Epithelial cell of esophagus (primary cell): ENCODE measurements around the gene IMPA2.

Source experiments
- DNase-seq: peaks from one replicate; pipeline ENCODE4 v3.0.0; 2010; ENCODE audit warnings: low read depth
- H3K4me3 ChIP-seq: 2 replicates; pipeline ENCODE4 v1.5.1; 2011; ENCODE audit warnings: mild to moderate bottlenecking, low read length, control low read depth
- TF ChIP-seq, protein P1 (sequence below): IDR thresholded peaks from 2 replicates; pipeline ENCODE4 v1.5.1; 2011; ENCODE audit warnings: low read depth, mild to moderate bottlenecking, low read length, control low read depth, inconsistent platforms; ENCODE audit not compliant: insufficient read depth; ENCODE audit errors: missing control alignments

The IMPA2 gene

DNA sequence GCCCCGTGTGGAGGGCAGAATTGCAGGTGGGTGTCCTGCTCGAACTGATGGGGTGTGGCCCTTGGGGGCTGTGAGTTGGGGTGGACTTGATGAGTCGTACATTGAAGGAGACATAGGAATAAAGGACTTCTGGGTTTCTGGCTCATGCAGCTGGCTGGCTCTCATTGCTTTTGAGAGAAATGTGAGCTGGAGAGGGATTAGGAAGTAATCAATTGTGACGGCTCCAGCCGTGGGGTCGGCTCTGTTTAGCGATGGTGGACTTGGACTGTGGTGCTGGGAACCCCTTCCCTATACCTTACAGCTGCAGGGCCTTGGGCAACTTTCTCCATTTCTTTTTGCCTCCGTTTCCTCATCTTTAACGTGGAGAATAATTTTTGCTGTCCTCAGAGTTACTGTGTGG, 9.2 kb downstream of the IMPA2 start:
- H3K4me3 ChIP-seq = no peak overlapping the region
- DNase-seq = no peak
- TF ChIP-seq, protein P1, sequence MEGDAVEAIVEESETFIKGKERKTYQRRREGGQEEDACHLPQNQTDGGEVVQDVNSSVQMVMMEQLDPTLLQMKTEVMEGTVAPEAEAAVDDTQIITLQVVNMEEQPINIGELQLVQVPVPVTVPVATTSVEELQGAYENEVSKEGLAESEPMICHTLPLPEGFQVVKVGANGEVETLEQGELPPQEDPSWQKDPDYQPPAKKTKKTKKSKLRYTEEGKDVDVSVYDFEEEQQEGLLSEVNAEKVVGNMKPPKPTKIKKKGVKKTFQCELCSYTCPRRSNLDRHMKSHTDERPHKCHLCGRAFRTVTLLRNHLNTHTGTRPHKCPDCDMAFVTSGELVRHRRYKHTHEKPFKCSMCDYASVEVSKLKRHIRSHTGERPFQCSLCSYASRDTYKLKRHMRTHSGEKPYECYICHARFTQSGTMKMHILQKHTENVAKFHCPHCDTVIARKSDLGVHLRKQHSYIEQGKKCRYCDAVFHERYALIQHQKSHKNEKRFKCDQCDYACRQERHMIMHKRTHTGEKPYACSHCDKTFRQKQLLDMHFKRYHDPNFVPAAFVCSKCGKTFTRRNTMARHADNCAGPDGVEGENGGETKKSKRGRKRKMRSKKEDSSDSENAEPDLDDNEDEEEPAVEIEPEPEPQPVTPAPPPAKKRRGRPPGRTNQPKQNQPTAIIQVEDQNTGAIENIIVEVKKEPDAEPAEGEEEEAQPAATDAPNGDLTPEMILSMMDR = no peak

DNA sequence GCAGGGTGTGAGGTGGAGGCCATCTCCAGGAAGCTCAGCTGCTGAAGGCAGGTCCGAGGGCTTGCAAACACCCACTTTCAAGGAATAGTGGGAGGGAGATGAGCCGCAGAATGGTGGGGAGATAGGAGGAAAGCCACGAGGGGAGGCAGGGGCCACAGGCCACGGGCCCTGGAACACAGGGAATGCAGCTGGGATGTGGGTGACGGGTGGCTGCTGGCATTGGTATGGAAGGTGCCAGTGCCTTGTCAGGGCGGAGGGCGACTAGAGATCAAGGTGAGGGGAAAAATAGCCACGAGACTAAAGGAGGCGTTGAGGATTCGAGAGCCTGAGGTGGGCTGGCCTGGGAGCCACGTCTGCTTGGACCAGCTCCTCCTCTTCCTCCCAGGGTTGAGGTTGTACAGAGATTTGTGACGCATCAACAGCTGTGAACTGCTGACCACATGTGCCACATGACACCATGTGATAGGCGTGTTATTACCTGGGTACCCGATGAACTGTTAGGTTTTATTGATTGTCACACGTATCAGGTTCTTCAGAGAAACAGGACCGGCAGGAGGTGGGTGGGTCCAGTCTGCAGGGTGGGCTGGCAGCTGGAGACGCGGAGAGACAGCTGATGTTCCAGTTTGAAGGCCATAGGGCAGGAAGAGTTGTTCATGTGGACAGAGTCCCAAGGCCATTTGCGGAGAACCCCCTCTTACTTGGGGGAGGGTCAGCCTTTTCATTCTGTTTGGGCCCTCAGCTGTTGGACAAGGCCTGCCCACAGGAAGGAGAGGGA, 9.9 kb downstream of the IMPA2 start:
- TF ChIP-seq, protein P1 = no peak
- no peak overlapping the region for H3K4me3 ChIP-seq
- DNase-seq = no peak

DNA sequence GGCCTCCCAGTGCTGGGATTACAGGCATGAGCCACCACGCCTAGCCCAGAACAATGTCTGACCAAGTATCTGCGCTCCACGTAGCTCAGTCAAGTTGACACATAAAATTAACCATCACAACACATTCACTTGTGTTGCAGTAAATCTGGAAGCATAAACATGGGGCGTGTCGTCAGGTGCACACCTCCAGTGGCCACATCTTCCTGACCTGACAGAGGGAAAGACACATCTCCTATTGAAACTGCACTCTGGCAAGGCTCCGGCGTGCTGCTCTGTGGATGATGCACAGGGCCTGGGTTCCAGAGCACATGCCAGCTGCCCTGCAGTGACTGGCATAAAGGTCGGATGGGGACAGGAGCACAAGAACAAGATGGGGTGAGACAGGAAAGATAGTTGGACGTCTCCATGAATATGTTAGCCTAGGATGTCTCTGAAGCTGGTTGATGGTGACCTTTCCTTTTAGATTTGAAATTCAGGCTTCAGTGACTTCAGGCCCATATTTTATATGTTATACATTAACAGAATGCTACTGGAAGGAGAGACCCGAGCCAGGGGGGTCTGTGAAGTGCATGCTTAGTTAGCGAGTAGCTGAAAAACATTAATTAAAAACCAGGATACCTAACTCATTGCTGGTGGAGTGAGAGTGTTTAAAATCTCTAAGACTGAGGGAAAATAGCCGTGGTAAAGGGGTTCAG, 10.9 kb downstream of the IMPA2 start:
- TF ChIP-seq, protein P1 = no peak
- DNase-seq = no peak
- H3K4me3 ChIP-seq = no peak overlapping the region

DNA sequence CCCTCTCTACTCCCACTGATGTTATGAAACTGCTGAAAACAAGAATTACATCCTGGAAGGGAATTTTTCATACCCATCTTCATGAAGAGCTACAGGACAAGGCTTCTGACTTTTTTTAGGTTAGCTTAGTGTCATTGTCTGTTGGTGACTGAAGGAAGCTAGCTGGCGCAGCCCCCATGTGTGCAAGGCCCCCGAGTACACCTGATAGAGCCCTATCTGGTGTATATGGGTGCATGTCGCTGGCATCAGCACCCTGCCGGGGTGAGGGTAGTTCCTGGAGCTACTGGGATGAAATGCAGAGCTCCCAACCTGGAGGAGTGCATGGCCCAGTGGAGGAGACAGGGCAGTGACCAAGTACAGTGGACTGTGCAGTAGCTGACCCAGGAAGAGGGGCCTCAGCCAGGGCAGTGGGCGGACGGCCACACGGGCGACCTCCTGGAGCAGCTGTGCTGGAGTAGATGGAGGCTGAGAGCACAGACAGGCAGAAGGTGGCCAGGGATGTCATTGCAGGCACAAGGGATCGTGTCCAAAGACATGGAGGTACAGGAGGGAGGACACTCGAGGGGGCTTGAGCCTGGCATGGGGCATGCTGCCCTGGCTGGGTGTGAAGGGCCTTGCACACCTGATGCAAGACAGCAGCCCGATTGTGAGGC, 12.1 kb downstream of the IMPA2 start:
- TF ChIP-seq, protein P1 = no peak
- H3K4me3 ChIP-seq = no peak overlapping the region
- no peak for DNase-seq

DNA sequence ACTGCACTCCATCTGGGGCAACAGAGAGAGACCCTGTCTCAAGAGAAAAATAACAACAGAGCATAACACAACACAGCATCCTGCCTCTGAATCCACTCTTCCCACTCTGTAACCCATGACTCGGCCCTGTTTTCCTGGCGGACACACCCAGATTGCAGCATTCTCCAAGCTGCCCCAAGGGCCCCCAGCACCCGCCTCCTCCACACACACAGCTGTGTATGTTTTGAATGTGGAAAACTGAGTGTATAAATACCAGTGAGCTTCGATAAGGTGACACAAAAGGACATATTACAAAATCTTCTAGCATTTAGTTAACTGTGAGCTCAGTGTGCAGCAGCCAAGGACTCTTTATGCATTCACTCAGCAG, 13.0 kb downstream of the IMPA2 start:
- DNase-seq = peak; percentile 89
- TF ChIP-seq, protein P1 = no peak
- H3K4me3 ChIP-seq = no peak overlapping the region

DNA sequence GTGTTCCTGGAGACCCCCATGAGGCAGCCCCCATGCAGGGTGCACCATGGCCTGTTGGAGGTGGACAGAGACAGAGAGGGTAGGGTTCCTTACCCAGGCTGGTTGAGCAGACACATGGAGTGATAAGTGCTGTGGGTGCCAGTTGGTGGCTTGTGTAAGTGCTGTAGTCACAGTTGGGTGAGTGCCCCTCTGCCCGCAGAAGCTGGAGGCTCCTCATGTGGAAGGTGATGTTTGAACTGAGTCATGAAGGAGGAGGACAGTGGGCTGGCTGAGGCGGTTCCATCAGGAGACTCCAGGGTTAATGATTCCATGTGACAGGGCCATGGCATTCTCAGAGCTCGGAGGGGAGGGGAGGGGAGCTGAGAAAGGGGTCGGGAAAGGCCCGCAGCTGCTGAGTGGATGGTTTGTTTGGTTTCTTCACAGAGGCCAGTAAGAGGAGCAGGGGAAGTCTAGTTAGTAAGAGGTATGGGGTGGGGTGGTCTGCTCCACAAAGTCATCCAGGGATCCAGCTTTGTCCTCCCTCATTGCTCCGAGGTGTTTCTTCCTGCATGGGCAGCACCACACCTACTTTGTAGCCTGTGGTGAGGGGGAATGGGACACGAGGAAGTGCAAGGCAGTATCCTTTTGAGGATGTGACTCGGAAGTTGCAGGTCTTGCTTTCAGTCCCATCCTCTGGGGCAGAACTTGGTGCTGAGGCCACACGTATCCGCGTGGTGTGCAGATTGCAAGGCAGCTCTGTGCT, 13.6 kb downstream of the IMPA2 start:
- TF ChIP-seq, protein P1 = no peak
- H3K4me3 ChIP-seq = no peak overlapping the region
- DNase-seq = peak; percentile 43
